Esophagus muscularis mucosa (tissue), 4 donors: Measurements from ENCODE around the gene STMN3. TPM values are rescaled to one million over a fixed set of nuclear protein-coding genes. Genes with fewer than 3 reads are reported as not detected.

Source experiments
- DNase-seq: peaks from one replicate; pipeline ENCODE4 v3.0.0-alpha.2; 2017; ENCODE audit errors: extremely low spot score
- H3K27ac ChIP-seq, 4 donors: fragments of 200-600 bp; sonication (generic); replicated peaks in 1 of 4; 1 replicate in 3 of 4; 2 replicates in 1 of 4; pipeline ENCODE4 v1.5.1; 2016 to 2019; ENCODE audit warnings: mild to moderate bottlenecking in 1 of 4
- H3K27me3 ChIP-seq, 4 donors: fragments of 200-600 bp; sonication (generic); one replicate each; pipeline versions ENCODE4 v1.5.1 to v1.6.0; 2016 to 2019
- H3K36me3 ChIP-seq, 4 donors: fragments of 200-600 bp; sonication (generic); one replicate each; pipeline ENCODE4 v1.5.1; 2016 to 2019
- H3K4me1 ChIP-seq, 4 donors: fragments of 200-600 bp; sonication (generic); one replicate each; pipeline ENCODE4 v1.5.1; 2016 to 2019
- H3K4me3 ChIP-seq, 4 donors: fragments of 200-600 bp; sonication (generic); 1 replicate in 2 of 4; 2 replicates in 2 of 4; pipeline ENCODE4 v1.5.1; 2016 to 2019; ENCODE audit warnings: mild to moderate bottlenecking in 4 of 4, moderate library complexity in 1 of 4
- H3K9me3 ChIP-seq, 4 donors: fragments of 200-600 bp; sonication (generic); 1 replicate in 3 of 4; 2 replicates in 1 of 4; pipeline ENCODE4 v1.5.1; 2016 to 2019
- EP300 ChIP-seq: sonication (generic); formaldehyde crosslinking; IDR thresholded peaks from one replicate; pipeline ENCODE4 v1.6.1; 2017; ENCODE audit warnings: antibody characterized with exemption
- POLR2A ChIP-seq: fragments of 450-650 bp; IDR thresholded peaks from one replicate; pipeline ENCODE4 v1.6.1; 2017; ENCODE audit warnings: antibody characterized with exemption, moderate library complexity, mild to moderate bottlenecking, low read depth
- POLR2AphosphoS5 ChIP-seq, 2 donors: sonication (generic); formaldehyde crosslinking; IDR thresholded peaks; one replicate each; pipeline ENCODE4 v1.6.1; 2017; ENCODE audit warnings: antibody characterized with exemption in 2 of 2
- WGBS: methylation state at CpG from one replicate; pipeline ENCODE4 v1.1.5; 2018; 5-methylcytosine and 5-hydroxymethylcytosine counted together
- intact Hi-C: fragments of 100-400 bp; cut with DNase I; formaldehyde crosslinking; loops from one replicate; pipeline ENCODE4 v1.15.1; 2023
- total RNA-seq, 4 donors: library from RNA; depleted of rRNA; stranded (reverse); fragments of >200 nt; gene quantifications; one replicate each; pipeline versions ENCODE4 v1.1.0 to v1.2.1, GENCODE V29; 2016
- TF ChIP-seq, protein P1 (sequence below), 3 experiments: fragments of 200-600 bp in 2 of 3; fragments of 450-650 bp in 1 of 3; sonication (generic) in 2 of 3; IDR thresholded peaks; one replicate each; pipeline ENCODE4 v1.5.1; 2017 to 2019; ENCODE audit warnings: antibody characterized with exemption in 3 of 3, mild to moderate bottlenecking in 2 of 3, moderate library complexity in 1 of 3

The STMN3 gene
- total RNA-seq, 4 donors from 2014 or later: 13.3 to 47.4 (median 28.9) TPM

DNA sequence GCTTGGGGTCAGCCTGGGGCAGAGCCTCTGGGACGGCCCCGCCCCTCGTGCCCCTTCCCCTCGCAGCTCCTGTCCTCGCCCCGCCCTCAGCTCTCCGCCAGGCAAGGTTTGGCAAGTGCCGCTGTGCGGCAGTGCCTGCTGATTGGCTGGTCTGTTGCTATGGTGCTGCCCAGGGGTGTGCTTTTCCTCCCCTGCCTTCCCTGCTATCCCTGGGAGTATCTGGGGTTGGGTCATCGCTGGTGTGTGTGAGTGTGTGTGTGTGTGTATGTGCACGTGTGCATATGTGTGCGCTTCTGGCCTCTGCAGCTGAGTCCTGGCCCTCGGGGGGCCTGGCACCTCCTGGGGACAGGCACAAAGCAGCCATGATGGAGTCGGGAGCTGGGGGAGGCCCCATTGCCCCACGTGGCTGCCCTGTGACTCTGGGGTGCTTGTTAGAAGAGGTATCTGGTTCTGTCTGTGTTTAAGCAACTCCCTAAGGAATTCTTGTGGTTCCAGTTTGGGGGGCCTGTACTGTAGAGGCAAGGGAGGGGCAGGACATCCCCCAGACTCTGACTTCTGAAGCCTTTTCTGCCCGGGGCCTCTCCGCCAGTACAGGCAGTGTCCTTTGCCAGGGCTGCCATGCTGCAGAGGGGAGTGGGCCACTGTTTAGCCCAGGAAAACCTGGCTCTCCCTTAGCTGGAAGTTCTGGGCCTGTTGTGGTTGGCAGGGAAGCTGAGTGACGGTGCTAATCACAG, 11.8 kb upstream of the STMN3 start:
- Histone ChIP-seq H3K4me1 (peaks cover 0 to 15% (median 0%) of the 10 kb centered on the region in 4 donors), H3K36me3 (peaks cover 36 to 94% (median 86%) of the 10 kb centered on the region in 4 donors), H3K4me3 (no peak overlapping the region), H3K27me3 (no peaks in the 10 kb centered on the region), H3K9me3 (no peaks in the 10 kb centered on the region), H3K27ac (no peak overlapping the region)
- TF ChIP-seq, protein P1, sequence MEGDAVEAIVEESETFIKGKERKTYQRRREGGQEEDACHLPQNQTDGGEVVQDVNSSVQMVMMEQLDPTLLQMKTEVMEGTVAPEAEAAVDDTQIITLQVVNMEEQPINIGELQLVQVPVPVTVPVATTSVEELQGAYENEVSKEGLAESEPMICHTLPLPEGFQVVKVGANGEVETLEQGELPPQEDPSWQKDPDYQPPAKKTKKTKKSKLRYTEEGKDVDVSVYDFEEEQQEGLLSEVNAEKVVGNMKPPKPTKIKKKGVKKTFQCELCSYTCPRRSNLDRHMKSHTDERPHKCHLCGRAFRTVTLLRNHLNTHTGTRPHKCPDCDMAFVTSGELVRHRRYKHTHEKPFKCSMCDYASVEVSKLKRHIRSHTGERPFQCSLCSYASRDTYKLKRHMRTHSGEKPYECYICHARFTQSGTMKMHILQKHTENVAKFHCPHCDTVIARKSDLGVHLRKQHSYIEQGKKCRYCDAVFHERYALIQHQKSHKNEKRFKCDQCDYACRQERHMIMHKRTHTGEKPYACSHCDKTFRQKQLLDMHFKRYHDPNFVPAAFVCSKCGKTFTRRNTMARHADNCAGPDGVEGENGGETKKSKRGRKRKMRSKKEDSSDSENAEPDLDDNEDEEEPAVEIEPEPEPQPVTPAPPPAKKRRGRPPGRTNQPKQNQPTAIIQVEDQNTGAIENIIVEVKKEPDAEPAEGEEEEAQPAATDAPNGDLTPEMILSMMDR (IDR thresholded peaks at IDR 0.05): no peak
- TF ChIP-seq EP300 (no peak), POLR2AphosphoS5 (IDR thresholded peaks at IDR 0.05) (no peak), POLR2A (no peak)
- intact Hi-C loops: no loop called here
- 71% methylated on average over 15 of the region's 18 CpGs for WGBS
- DNase-seq: no peak

DNA sequence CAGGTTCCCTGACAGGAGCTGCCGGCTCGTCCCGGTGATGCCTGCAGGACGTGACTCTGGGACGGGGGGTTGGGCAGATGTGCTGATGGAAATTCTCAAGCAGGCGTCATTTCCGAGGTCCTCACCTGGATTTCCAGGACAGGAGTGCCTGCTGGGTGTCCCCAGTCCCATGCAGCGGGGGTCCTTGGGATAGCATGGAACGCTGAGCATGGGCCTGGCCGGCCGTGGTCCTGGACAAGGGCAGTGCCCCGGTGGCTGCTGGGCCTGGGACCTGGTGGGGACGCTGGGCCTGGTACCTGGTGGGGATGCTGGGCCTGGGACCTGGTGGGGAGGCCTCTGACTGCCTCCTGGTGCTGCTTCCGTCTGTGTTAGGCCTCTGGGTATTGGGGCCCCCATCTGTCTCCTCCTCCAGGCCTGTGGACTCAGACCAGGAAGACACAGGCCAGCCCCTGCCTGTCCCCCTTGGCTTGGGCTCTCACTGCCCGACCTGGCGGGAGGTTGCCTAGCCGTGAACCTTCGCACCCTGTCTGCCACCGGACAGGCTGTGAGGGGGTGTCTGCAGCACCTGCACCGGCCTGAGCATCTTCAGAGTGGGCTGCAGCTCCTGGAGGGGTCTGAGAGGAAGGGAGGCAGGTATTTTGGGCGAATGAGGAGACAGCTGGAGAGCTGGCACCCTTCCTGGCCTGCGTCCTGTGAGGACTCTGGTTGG, 11.1 kb upstream of the STMN3 start:
- WGBS: 84% methylated on average over 12 of the region's 22 CpGs

DNA sequence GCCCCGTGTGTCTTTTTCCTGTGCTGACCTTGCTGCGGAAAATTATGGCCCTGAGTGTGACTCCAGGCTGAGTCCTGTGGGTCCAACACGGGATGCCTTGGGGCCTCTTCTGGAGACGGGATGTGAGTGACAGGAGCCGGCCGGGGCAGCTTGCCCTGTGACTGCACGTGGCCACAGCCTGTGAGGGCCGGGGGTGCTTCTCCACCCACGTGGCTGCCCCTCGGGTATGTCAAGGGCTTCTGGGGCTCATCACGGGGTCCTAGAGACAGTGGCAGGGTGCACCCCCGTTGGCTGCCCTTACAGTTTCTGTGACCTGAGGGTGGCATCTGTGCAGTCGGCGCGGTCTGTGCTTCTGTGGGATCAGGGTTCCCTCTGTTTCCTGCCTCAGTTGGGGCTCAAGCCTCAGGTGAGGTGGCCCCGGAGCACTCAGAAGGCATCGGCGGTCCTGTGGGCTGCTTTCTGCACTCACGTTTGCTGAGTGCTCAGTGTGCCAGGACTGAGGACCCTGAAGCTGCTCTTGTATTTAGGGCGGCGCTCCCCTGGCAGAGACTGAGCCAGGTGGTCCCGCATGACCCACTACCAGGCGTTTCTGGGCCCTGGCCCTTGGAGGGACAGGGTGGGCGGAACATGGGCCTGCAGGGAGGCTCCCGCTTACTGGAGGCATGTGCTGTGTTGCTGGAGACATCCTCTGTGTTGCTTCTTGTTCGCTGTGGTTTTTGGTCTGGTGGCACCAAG, 10.3 kb upstream of the STMN3 start:
- 88% methylated on average over 5 of the region's 26 CpGs for WGBS
- no peak overlapping the region for H3K4me3 ChIP-seq

More for the DNA sequence above, 11.1 kb upstream of the STMN3 start:
- H3K27me3 ChIP-seq: no peaks in the 10 kb centered on the region
- TF ChIP-seq POLR2AphosphoS5 (IDR thresholded peaks at IDR 0.05): no peak
- TF ChIP-seq EP300: no peak
- TF ChIP-seq, protein P1 (IDR thresholded peaks at IDR 0.05): no peak
- no peak for TF ChIP-seq POLR2A
- intact Hi-C loops: no loop called here
- peaks cover 6 to 22% (median 7%) of the 10 kb centered on the region in 4 donors for H3K4me1 ChIP-seq
- DNase-seq: no peak
- no peaks in the 10 kb centered on the region for H3K9me3 ChIP-seq
- H3K36me3 ChIP-seq: peaks cover 36 to 94% (median 87%) of the 10 kb centered on the region in 4 donors
- no peak overlapping the region for H3K27ac ChIP-seq
- no peak overlapping the region for H3K4me3 ChIP-seq

DNA sequence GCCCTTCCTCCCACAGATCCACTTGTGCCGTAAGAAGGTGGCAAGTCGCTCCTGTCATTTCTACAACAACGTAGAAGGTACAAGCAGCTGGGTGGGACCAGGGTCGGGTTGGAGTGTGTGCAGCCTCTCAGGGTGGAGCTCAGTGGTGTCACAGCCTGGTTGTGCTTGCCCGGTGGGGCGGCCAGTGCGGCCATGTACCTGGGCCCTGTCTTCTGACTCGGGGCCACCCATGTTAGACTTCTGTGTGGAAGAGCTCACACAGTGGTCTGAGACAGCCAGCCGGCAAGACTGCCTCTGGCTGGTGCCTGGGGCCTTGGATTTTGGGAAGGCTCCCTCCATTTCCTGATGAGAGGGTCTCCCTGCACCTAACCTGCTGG, 9.6 kb upstream of the STMN3 start:
- peaks cover 36 to 79% (median 75%) of the 10 kb centered on the region in 4 donors for H3K36me3 ChIP-seq
- WGBS: 96% methylated on average over 8 of the region's 9 CpGs

More for the DNA sequence above, 10.3 kb upstream of the STMN3 start:
- Histone ChIP-seq H3K4me1 (peaks cover 11 to 29% (median 13%) of the 10 kb centered on the region in 4 donors), H3K27ac (no peak overlapping the region), H3K9me3 (no peaks in the 10 kb centered on the region), H3K36me3 (peaks cover 36 to 86% (median 82%) of the 10 kb centered on the region in 4 donors), H3K27me3 (no peaks in the 10 kb centered on the region)
- DNase-seq: no peak
- no peak for TF ChIP-seq POLR2AphosphoS5 (IDR thresholded peaks at IDR 0.05)
- intact Hi-C loops: no loop called here

More for the DNA sequence above, 9.6 kb upstream of the STMN3 start:
- intact Hi-C loops: no loop called here
- no peak for TF ChIP-seq POLR2A
- TF ChIP-seq EP300: no peak
- TF ChIP-seq, protein P1 (IDR thresholded peaks at IDR 0.05): no peak
- no peak for TF ChIP-seq POLR2AphosphoS5 (IDR thresholded peaks at IDR 0.05)
- Histone ChIP-seq H3K4me3 (no peak overlapping the region), H3K27ac (no peak overlapping the region), H3K4me1 (peaks cover 14 to 31% (median 16%) of the 10 kb centered on the region in 4 donors), H3K9me3 (no peaks in the 10 kb centered on the region), H3K27me3 (no peaks in the 10 kb centered on the region)
- no peak for DNase-seq
